Putamen (tissue), 1 donor: Measurements from ENCODE around the gene TRIM71.
"Not testable (repeated sequence)": the region's sequence is repeated elsewhere in the genome, so short reads cannot be mapped to it uniquely, and the experiment has no call there.

ENCODE experiments used
- DNase-seq: peaks from one replicate; pipeline ENCODE4 v3.0.0-alpha.2; 2016; ENCODE audit warnings: low spot score

The TRIM71 gene

DNA sequence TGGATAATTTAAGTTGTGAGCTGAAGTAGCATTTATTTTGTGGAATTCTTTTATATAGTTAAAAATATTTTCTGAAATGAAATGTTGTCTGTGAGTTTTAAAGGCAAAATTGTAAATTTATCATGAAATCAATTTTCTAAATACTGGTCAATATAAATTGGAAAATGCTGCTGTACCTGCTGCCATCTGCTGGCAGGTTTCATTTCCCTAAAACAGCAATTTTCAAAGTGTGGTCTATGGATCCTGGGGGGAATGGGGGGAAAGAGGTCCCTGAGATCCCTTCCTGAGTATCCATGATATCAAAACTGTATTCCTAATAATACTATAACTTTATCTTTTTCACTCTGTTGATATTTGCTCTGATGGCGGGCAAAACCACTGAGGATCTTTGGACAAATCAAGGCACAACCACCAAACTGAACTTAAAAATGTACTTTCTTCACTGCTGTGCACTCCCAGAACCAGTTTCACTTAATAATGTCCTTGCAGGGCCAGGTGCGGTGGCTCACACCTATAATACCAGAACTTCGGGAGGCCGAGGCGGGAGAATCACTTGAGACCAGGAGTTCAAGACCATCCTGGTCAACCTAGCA lies 116.4 kb downstream of the TRIM71 start:
- DNase-seq, result no peak

DNA sequence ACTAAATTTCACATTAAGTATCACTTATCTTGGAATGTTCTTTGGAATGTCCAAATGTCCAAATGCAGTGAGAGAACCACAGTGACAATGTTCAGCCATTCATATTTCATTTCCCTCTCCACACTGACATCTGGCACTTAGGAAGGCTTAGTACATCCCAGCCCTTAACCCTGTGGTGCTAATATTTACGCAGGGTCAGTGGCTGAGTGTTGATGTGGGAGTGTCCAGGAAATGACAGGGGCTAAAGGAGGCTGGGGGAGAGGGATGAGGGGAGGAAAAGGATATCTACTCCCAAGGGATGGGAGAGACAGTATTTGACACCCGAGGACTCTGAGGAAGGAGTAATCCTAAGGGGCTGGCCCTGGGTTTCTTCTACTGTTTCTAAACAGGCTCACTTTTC lies 119.5 kb downstream of the TRIM71 start:
- DNase-seq, result no peak

DNA sequence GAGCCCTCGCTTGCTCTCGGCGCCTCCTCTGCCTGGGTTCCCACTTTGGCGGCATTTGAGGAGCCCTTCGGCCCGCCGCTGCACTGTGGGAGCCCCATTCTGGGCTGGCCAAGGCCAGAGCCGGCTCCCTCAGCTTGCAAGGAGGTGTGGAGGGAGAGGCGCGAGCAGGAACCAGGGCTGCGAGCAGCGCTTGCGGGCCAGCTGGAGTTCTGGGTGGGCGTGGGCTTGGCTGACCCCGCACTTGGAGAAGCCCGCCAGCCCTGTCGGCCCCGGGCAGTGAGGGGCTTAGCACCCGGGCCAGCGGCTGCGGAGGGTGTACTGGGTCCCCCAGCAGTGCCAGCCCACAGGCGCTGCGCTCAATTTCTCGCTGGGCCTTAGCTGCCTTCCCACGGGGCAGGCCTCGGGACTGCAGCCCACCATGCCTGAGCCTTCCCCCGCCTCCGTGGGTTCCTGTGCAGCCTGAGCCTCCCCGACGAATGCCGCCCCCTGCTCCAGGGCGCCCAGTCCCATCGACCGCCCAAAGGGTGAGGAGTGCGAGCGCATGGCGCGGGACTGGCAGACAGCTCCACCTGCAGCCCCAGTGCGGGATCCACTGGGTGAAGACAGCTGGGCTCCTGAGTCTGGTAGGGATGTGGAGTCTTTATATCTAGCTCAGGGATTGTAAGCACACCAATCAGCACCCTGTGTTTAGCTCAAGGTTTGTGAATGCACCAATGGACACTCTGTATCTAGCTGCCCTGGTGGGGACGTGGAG lies 121.9 kb downstream of the TRIM71 start:
- not testable (repeated sequence) for DNase-seq

DNA sequence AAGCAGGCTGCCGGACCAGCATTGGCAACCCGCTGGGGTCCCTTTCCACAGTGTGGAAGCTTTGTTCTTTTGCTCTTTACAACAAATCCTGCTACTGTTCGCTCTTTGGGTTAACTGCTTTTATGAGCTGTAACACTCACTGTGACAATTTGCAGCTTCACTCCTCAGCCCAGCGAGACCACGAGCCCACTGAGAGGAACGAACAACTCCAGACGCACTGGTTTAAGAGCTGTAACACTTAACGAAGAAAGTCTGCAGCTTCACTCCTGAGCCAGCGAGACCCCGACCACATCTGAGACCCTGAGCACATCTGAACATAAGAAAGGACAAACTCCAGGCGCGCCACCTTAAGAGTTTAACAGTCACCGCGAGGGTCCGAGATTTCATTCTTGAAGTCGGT lies 122.9 kb downstream of the TRIM71 start:
- DNase-seq, result no peak

- no peak for DNase-seq
These were observed 127.3 kb downstream of the TRIM71 start for GRCh38 chr3:32945136-32945535.

- not testable (repeated sequence) for DNase-seq
These were observed 127.8 kb downstream of the TRIM71 start for GRCh38 chr3:32945598-32945997.

- no peak for DNase-seq
These were observed 129.4 kb downstream of the TRIM71 start for GRCh38 chr3:32946973-32947788.
